ENCODE measurements around the gene CAVIN4.

Gene CAVIN4

GRCh38 chr9:100561256-100561655, 16.6 kb upstream of the CAVIN4 start:
- TF ChIP-seq ZFX (IDR thresholded peaks at IDR 0.05): no peak
- no peak for TF ChIP-seq CTCF (conservative IDR thresholded peaks at IDR 0.05)
- H3K27ac ChIP-seq: no peak overlapping the region

- no peak overlapping the region for H3K27ac ChIP-seq
- TF ChIP-seq ZFX (IDR thresholded peaks at IDR 0.05) (no peak), CTCF (conservative IDR thresholded peaks at IDR 0.05) (no peak)
Measured at GRCh38 chr9:100567856-100568255, 10.0 kb upstream of the CAVIN4 start.

GRCh38 chr9:100573655-100574260, 4.1 kb upstream of the CAVIN4 start:
- TF ChIP-seq ZFX (IDR thresholded peaks at IDR 0.05) (no peak), CTCF (conservative IDR thresholded peaks at IDR 0.05) (no peak)

GRCh38 chr9:100575006-100575405, 2.9 kb upstream of the CAVIN4 start:
- H3K27ac ChIP-seq: no peak overlapping the region
- TF ChIP-seq CTCF (conservative IDR thresholded peaks at IDR 0.05) (no peak), ZFX (IDR thresholded peaks at IDR 0.05) (no peak)

More at GRCh38 chr9:100573655-100574260, 4.1 kb upstream of the CAVIN4 start:
- no peak overlapping the region for H3K27ac ChIP-seq

GRCh38 chr9:100575765-100576386, 2.0 kb upstream of the CAVIN4 start:
- no peak overlapping the region for H3K27ac ChIP-seq
- no peak for TF ChIP-seq ZFX (IDR thresholded peaks at IDR 0.05)
- TF ChIP-seq CTCF (conservative IDR thresholded peaks at IDR 0.05): no peak

GRCh38 chr9:100578610-100579009, 731 bp downstream of the CAVIN4 start:
- no peak overlapping the region for H3K27ac ChIP-seq
- TF ChIP-seq ZFX (IDR thresholded peaks at IDR 0.05) (no peak), CTCF (conservative IDR thresholded peaks at IDR 0.05) (no peak)

GRCh38 chr9:100579665-100580064, 1.8 kb downstream of the CAVIN4 start:
- TF ChIP-seq ZFX (IDR thresholded peaks at IDR 0.05): no peak
- TF ChIP-seq CTCF (conservative IDR thresholded peaks at IDR 0.05): no peak
- no peak overlapping the region for H3K27ac ChIP-seq
